HG03196 (cell line): ENCODE data around the gene MAT1A.
"Not testable (repeated sequence)": the region's sequence is repeated elsewhere in the genome, so short reads cannot be mapped to it uniquely, and the experiment has no call there.

Experiments
- ATAC-seq: cut with Tn5 transposase; IDR thresholded peaks from one replicate; pipeline ENCODE4 v1.9.1; 2021; ENCODE audit not compliant: unreplicated experiment

Gene MAT1A

GRCh38 chr10:80233871-80234270 is 55.6 kb downstream of the MAT1A start:
- ATAC-seq, result not testable (repeated sequence)

GRCh38 chr10:80226723-80227122 is 62.7 kb downstream of the MAT1A start:
- ATAC-seq, result peak; percentile 73

GRCh38 chr10:80223031-80223419 is 66.4 kb downstream of the MAT1A start:
- ATAC-seq, result not testable (repeated sequence)
